Cardiac muscle cell (in vitro differentiated cells and primary cell): ENCODE data around the gene IFNG-AS1. TPM values are rescaled to one million over a fixed set of nuclear protein-coding genes. Genes with fewer than 3 reads are reported as not detected.

Experiments used
- DNase-seq, 2 donors: peaks; one replicate each; pipeline versions ENCODE4 v3.0.0 to v3.0.0-alpha.2; 2010 to 2017; ENCODE audit warnings: low read depth in 1 of 2, low spot score in 1 of 2
- H3K27ac ChIP-seq: fragments of 200-600 bp; sonication (generic); 2 replicates; pipeline ENCODE4 v1.5.1; 2016
- H3K27me3 ChIP-seq: fragments of 200-600 bp; sonication (generic); 2 replicates; pipeline ENCODE4 v1.6.0; 2016; ENCODE audit warnings: control low read depth
- H3K36me3 ChIP-seq: fragments of 200-600 bp; sonication (generic); 2 replicates; pipeline ENCODE4 v1.5.1; 2016; ENCODE audit warnings: control low read depth
- H3K4me1 ChIP-seq: fragments of 200-600 bp; sonication (generic); 2 replicates; pipeline ENCODE4 v1.8.1; 2017; ENCODE audit warnings: low read depth, mild to moderate bottlenecking, mixed run types
- H3K4me3 ChIP-seq: fragments of 200-600 bp; sonication (generic); 2 replicates; pipeline ENCODE4 v1.5.1; 2016; ENCODE audit warnings: mild to moderate bottlenecking
- H3K9me3 ChIP-seq: fragments of 200-600 bp; sonication (generic); 2 replicates; pipeline ENCODE4 v1.5.1; 2017; ENCODE audit warnings: low read depth, mild to moderate bottlenecking, control low read depth
- polyA plus RNA-seq: library from polyadenylated mRNA; unstranded; fragments of >200 nt; fragmentation: Nextera tagmentation; extraction: Ambion mirVana; gene quantifications from 2 replicates; pipeline ENCODE4 v1.2.1, GENCODE V29; 2016
- total RNA-seq: library from RNA; depleted of rRNA; stranded (reverse); fragments of >200 nt; gene quantifications from 2 replicates; pipeline ENCODE4 v1.2.3, GENCODE V29; 2016
- TF ChIP-seq, protein P1 (sequence below): IDR thresholded peaks from 2 replicates; pipeline ENCODE4 v1.5.1; 2012; ENCODE audit warnings: low read depth, mild to moderate bottlenecking, low read length

The IFNG-AS1 gene
- total and polyA plus RNA-seq, 2 experiments from 2014 or later, result 0.39 TPM; not detected in 1

DNA sequence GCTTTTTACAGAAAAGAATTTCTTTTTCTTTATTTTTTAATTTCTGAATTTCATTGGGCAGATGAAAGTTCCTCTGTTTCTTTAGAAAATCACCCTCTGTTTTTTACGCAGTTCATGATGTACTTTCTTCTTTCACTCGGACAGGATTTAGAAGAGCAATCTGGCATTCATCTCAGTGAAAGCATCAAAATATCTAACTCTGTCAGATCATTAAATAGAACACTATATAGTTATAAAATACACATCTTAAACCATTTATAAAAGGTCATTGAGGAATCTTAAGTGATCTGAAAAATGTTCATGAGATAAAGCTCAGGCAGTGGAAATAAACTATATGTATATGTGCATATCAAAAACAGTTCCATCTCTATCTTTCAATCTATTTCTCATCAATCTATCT lies 3.9 kb downstream of the IFNG-AS1 start:
- Histone ChIP-seq H3K4me1 (no peaks in the 10 kb centered on the region), H3K27me3 (no peaks in the 10 kb centered on the region), H3K36me3 (no peaks in the 10 kb centered on the region), H3K9me3 (no peaks in the 10 kb centered on the region), H3K27ac (no peak overlapping the region), H3K4me3 (no peak overlapping the region)
- DNase-seq, result no peak
- TF ChIP-seq, protein P1, sequence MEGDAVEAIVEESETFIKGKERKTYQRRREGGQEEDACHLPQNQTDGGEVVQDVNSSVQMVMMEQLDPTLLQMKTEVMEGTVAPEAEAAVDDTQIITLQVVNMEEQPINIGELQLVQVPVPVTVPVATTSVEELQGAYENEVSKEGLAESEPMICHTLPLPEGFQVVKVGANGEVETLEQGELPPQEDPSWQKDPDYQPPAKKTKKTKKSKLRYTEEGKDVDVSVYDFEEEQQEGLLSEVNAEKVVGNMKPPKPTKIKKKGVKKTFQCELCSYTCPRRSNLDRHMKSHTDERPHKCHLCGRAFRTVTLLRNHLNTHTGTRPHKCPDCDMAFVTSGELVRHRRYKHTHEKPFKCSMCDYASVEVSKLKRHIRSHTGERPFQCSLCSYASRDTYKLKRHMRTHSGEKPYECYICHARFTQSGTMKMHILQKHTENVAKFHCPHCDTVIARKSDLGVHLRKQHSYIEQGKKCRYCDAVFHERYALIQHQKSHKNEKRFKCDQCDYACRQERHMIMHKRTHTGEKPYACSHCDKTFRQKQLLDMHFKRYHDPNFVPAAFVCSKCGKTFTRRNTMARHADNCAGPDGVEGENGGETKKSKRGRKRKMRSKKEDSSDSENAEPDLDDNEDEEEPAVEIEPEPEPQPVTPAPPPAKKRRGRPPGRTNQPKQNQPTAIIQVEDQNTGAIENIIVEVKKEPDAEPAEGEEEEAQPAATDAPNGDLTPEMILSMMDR, result no peak

DNA sequence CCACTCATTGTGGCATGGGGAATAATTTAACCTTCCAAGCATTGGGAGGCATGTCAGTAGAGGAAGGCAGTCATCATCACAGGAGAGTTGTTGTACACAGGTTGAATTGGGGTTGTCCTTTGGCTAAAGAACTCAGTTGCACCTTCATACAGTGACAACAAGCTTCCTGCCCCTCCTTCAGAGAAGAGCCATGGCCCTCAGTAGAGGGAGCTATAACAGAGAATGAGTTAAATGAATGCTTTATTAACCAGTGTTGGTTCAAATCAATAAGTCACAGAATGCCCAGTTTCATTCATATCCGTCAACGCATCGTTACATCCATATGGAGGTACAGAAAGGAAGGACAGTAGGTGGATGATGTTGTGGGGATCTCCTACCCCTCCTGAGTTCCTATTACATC lies 4.8 kb downstream of the IFNG-AS1 start:
- Histone ChIP-seq H3K4me1 (no peaks in the 10 kb centered on the region), H3K9me3 (no peaks in the 10 kb centered on the region), H3K4me3 (no peak overlapping the region), H3K36me3 (no peaks in the 10 kb centered on the region), H3K27me3 (no peaks in the 10 kb centered on the region), H3K27ac (no peak overlapping the region)
- TF ChIP-seq, protein P1, result no peak
- DNase-seq, result no peak

DNA sequence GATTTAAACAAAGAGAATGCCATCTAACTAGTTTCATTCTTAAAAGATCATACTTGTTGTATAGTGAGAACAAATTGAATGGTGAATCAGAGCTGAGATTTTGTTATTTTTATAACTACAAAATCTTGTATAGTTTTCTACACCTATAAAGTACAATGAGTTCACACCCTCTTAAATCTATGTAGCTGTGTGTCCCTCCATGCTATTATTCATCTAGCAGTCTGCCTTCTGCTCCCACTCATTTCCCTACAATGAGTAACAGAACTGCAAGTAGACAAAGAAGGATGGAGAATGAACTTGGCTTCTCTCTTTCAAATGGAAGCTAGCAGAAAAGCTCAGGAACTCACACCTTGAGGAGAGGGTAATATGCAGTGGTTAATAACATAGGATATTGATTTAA lies 7.1 kb downstream of the IFNG-AS1 start:
- DNase-seq, result no peak
- no peaks in the 10 kb centered on the region for H3K9me3 ChIP-seq
- H3K27ac ChIP-seq, result no peak overlapping the region
- H3K4me1 ChIP-seq, result no peaks in the 10 kb centered on the region
- TF ChIP-seq, protein P1, result no peak
- no peaks in the 10 kb centered on the region for H3K27me3 ChIP-seq
- H3K36me3 ChIP-seq, result no peaks in the 10 kb centered on the region
- H3K4me3 ChIP-seq, result no peak overlapping the region

DNA sequence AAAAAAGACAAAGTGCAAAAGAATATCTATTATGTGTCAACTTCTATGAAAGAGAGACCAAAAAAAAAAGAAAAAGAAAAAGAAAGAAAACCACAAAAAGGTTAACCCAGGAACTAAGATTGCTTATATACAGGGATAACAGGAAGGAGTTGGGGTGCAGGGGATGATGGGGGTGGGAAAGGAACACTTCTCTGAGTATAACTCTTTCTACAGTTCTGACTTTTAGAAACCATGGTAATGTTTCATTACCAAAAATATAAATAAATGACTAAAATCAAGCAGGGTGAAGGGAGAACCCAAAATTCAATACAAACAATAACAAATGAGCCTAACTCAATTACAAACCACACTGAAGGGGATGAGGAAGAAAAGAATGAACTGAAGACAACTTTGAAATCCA lies 9.1 kb downstream of the IFNG-AS1 start:
- Histone ChIP-seq H3K36me3 (no peaks in the 10 kb centered on the region), H3K27me3 (no peaks in the 10 kb centered on the region), H3K4me1 (no peaks in the 10 kb centered on the region), H3K4me3 (no peak overlapping the region), H3K27ac (no peak overlapping the region), H3K9me3 (no peaks in the 10 kb centered on the region)
- TF ChIP-seq, protein P1, result no peak
- no peak for DNase-seq

DNA sequence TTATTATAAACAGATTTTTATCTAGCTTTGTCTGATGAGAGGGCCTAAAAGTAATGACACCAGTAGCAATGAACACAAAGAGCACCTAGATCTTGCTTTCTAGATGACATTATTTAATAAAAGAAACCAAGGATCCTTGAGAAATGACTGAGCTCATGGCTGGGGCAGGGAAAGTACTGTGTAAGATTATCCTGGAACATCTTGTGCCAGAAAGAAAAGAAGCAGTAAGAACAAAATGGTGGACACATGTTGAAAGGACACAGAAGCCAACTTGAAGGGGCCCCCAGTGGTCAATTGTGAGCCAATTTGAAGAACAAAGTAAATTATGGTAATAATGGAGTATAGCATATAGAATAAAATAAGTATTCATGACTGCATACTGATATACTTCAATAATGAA lies 10.0 kb downstream of the IFNG-AS1 start:
- TF ChIP-seq, protein P1, result no peak
- Histone ChIP-seq H3K9me3 (no peaks in the 10 kb centered on the region), H3K36me3 (no peaks in the 10 kb centered on the region), H3K4me1 (no peaks in the 10 kb centered on the region), H3K27me3 (no peaks in the 10 kb centered on the region), H3K4me3 (no peak overlapping the region), H3K27ac (no peak overlapping the region)
- DNase-seq, result no peak
